Measurements from ENCODE around the gene PHYKPL.
A peak's percentile ranks its signal among the peaks of the same experiment; 100 is the strongest.

PHYKPL gene

DNA sequence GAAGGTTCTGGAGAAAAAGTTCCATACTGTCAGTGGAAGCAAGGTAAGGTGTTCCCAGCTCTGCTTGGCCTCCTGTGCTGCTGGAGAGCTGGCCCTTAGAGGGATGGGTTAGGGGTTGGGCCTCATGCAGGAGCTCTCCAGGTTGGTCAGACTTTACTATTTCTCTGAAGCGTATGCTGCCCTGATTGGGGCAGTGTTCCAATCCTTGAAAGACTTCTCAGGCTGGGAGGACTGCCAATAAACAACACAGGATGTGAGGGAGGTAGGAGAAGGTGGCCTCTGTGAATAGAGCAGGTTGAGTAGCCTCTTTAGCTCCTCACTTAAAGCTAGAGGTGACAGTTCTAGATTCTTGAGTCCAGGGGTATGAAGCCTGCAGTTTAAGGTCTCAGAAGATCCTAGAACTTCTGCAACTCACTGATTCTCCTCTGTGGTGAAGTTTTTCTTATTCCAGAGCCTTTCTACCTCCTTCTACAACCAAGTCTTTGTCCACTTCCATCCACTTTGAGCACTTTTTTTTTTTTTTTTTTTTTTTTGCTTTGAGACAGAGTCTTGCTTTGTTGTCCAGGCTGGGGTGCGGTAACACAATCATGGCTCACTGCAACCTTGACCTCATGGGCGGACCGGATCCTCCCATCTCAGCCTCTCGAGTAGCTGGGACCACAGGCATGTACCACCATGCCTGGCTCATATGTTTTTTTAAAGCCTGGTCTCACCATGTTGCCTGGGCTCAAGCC is 25.3 kb downstream of the PHYKPL start:
- TF ChIP-seq, protein P1, sequence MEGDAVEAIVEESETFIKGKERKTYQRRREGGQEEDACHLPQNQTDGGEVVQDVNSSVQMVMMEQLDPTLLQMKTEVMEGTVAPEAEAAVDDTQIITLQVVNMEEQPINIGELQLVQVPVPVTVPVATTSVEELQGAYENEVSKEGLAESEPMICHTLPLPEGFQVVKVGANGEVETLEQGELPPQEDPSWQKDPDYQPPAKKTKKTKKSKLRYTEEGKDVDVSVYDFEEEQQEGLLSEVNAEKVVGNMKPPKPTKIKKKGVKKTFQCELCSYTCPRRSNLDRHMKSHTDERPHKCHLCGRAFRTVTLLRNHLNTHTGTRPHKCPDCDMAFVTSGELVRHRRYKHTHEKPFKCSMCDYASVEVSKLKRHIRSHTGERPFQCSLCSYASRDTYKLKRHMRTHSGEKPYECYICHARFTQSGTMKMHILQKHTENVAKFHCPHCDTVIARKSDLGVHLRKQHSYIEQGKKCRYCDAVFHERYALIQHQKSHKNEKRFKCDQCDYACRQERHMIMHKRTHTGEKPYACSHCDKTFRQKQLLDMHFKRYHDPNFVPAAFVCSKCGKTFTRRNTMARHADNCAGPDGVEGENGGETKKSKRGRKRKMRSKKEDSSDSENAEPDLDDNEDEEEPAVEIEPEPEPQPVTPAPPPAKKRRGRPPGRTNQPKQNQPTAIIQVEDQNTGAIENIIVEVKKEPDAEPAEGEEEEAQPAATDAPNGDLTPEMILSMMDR (IDR thresholded peaks at IDR 0.05): no peak
- peaks cover 0 to 27% (median 18%) of the 10 kb centered on the region in 4 donors for H3K4me1 ChIP-seq
- H3K9me3 ChIP-seq: no peaks in the 10 kb centered on the region
- H3K4me3 ChIP-seq: no peak overlapping the region
- H3K27me3 ChIP-seq: no peaks in the 10 kb centered on the region
- intact Hi-C loops (cut with DNase I; ENCODE audit: low total_unique reads): no loop called here
- peak overlapping the region in 1 of 2 donors; percentile 83 for H3K27ac ChIP-seq
- peak in 1 of 2 donors; percentile 18 for DNase-seq
- peaks cover 46 to 68% (median 62%) of the 10 kb centered on the region in 3 donors for H3K36me3 ChIP-seq

DNA sequence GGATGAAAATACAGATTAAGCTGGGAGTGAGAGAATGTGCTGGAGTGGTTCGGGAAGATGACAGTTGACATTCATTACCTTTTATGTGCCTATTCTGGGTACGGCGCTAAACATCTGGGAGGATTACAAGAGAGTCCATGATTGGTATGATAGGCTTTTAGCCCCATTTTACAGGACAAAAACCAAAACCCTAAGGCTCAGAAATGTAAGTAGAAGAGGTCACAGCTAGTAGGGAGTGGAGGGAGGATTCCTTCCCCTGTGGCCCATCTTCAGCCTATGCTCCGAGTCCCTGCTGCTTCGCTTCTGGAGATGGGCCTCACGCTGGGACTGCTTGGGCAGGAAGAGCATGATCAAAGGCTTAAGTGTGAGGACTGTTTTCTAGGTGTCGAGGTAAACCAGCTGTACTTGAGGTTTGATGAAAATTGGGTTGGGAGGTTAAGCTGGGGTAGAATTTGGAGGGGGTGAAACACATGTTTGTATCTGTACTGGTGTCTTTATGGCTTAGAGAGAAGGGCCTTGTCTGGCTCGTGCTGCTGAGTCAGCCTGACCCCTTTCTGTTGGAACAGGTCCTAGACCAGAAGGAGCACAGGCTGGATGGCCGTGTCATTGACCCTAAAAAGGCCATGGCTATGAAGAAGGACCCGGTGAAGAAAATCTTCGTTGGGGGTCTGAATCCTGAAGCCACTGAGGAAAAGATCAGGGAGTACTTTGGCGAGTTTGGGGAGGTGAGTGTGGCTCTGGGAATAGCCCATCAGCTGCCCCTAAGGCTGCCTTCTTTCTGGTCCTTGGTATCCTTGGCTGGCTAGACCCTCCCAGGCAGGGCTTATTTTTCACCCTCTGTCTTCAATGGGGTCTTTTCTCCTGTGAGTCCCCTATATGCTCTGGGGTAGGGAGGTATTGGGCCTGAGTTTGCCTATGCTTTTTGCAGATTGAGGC is 26.2 kb downstream of the PHYKPL start:
- H3K36me3 ChIP-seq: peaks cover 37 to 58% (median 53%) of the 10 kb centered on the region in 3 donors
- DNase-seq: peak in 1 of 2 donors; percentile 16
- H3K4me1 ChIP-seq: peaks cover 0 to 27% (median 18%) of the 10 kb centered on the region in 4 donors
- peak overlapping the region; percentile 83 to 92 for H3K4me3 ChIP-seq
- intact Hi-C loops (cut with DNase I; ENCODE audit: low total_unique reads): no loop called here
- H3K27ac ChIP-seq: peak overlapping the region; percentile 83 to 90
- H3K27me3 ChIP-seq: no peaks in the 10 kb centered on the region
- H3K9me3 ChIP-seq: no peaks in the 10 kb centered on the region
- TF ChIP-seq, protein P1 (IDR thresholded peaks at IDR 0.05): no peak

DNA sequence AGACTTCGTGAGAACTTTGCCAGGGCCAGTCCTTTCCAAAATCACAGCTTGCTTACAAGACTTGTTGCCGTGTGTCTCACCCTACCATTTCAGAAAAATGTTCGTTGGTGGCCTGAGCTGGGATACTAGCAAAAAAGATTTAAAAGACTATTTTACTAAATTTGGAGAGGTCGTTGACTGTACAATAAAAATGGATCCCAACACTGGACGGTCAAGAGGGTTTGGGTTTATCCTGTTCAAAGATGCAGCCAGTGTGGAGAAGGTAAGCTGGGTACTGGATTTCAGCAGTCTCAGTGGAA is 26.9 kb downstream of the PHYKPL start:
- Histone ChIP-seq H3K4me3 (peak overlapping the region; percentile 83 to 92), H3K9me3 (no peaks in the 10 kb centered on the region), H3K27me3 (no peaks in the 10 kb centered on the region), H3K27ac (peak overlapping the region; percentile 83 to 90), H3K36me3 (peaks cover 30 to 51% (median 46%) of the 10 kb centered on the region in 3 donors), H3K4me1 (peaks cover 0 to 27% (median 18%) of the 10 kb centered on the region in 4 donors)
- TF ChIP-seq, protein P1 (IDR thresholded peaks at IDR 0.05): no peak
- intact Hi-C loops (cut with DNase I; ENCODE audit: low total_unique reads): loop anchor here (2.0 kb wide), 1 partner anchor 51 kb away; no protein-coding TSS in a partner anchor
- DNase-seq: peak in 1 of 2 donors; percentile 1

DNA sequence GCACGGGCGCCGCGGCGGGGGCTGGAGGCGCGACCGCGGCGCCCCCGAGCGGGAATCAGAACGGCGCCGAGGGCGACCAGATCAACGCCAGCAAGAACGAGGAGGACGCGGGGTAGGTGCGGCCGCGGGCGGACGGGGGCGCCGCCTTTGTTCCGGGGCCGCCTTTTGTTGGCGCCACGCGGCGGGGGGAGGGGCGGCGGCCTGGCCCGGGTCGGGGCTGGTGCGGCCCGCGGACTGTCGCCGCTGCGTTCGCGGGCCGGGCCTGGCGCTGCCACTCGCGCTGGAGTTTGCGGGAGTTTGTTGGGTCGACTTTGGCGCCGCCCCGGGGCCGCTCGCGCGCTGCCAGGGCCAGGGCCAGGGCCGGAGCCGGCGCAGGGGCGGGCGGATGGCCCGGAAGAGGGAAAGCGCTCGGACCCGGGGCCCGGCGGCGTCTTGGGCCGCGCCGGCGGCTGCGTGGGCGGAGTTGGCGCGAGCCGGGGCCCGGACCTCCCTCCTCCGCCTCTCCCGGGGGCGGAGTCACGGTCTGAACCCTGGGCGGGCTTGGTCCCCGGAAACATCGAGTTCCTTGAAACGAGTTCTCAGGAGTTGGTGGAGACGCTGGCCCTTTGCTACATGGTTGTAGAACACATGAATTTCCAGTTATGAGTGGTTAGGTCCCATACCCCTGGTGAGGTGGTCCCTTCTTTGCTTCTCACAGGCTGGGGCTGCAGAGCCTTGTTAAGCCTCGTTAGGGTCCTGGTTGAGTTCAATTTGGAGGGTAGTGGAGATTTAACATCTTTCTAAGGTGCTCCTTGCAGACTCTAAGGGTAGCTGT is 27.5 kb downstream of the PHYKPL start:
- no peaks in the 10 kb centered on the region for H3K9me3 ChIP-seq
- peaks cover 24 to 46% (median 40%) of the 10 kb centered on the region in 3 donors for H3K36me3 ChIP-seq
- H3K4me3 ChIP-seq: peak overlapping the region; percentile 83 to 92
- H3K27me3 ChIP-seq: no peaks in the 10 kb centered on the region
- peaks cover 0 to 27% (median 18%) of the 10 kb centered on the region in 4 donors for H3K4me1 ChIP-seq
- TF ChIP-seq, protein P1 (IDR thresholded peaks at IDR 0.05): no peak
- DNase-seq: peak; percentile 83 to 88
- H3K27ac ChIP-seq: peak overlapping the region; percentile 83 to 90
- intact Hi-C loops (cut with DNase I; ENCODE audit: low total_unique reads): loop anchor here (2.0 kb wide), 1 partner anchor 50 kb away; no protein-coding TSS in a partner anchor

Measured in tibial artery (tissue), 4 donors.